NCI-H2107 treated with DMSO at 0.1 percent for 48 hours (cell line): ENCODE measurements around the gene BASP1.
"Not testable (repeated sequence)": the region's sequence is repeated elsewhere in the genome, so short reads cannot be mapped to it uniquely, and the experiment has no call there.

ENCODE experiments used
- DNase-seq: peaks from one replicate; lab custom pipeline; 2025; ENCODE audit not compliant: unreplicated experiment; lab: John Stamatoyannopoulos, UW

Gene BASP1

DNA sequence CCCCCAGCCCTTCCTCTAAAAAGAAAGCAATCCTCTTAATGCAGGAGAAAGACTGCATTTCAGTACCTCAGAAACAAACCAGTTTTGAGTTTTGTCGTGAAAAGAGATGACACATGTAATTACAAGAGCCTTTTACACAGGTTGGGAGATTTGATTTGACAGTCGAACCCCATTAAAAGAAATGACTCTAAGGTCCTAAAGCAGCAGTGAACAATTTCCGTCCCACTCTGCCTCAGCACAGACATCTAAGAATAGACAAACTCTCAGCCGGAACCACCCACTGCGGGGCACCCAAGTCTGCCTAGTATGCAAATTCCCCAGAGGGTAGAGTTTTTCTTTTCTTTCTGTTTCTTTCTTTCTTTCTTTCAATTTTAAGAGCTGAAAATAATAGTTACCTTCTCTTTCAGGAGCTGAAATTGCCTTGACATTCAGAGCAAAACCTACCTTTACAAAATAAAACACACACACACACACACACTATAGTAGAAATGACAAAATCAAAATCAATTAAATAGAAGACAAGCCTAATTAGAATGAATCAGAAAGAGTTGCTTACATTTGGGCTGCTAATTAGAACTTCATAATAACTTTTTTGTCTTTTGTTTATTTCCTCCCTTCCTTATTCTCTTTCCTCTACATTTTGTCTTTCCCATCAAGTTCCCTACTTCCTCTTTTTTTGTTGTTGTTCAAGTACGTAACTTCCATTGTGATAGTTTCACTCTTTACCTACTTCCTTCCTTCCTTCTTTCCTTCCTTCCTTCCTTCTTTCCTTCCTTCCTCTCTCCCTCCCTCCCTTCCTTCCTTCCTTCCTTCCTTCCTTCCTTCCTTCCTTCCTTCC, 65.1 kb downstream of the BASP1 start:
- DNase-seq, result no peak

DNA sequence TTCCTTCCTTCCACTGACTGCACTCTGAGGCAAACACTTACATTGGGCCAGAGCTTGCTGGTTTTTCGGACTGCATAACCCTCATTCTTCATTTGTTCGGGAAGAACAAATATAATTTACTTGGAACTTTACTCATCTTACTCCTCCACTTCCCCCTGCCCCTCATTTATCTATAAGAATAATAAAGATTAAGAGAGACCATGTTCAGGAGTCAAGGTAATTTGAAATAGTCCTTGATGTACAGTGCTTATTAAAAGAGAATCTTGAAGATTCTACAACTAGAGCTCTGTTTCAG, 65.6 kb downstream of the BASP1 start:
- DNase-seq, result no peak

DNA sequence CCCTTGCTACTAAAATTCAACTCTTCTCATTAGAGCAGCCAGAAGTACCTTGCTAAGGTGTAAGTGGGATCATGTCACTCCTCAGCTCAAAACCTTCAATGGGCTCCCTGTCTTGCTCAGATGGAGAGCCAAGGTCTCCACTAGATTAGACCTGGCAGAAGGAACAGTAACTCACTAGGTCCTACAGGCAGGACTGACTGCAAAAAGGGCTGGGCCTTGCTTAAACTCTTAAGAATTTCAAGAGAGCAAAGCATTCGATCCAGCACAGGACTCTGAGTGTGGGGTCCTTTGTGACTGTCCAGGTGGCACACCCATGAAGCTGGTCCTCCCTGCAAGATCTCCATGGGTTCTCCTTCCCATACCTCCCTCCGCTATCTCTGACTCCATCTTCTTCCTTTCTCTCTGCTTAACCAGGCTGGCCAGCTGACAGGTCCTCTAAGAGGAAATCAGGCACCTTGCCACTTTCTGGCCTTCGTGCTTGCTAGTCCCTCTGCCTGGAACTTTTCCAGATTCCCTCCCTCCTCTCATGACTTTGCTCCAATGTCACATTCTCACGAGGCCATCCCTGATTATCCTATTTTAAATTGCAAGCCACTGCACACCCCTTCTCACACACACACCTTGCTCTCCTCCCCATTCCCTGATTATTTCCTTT, 70.2 kb downstream of the BASP1 start:
- DNase-seq, result no peak

DNA sequence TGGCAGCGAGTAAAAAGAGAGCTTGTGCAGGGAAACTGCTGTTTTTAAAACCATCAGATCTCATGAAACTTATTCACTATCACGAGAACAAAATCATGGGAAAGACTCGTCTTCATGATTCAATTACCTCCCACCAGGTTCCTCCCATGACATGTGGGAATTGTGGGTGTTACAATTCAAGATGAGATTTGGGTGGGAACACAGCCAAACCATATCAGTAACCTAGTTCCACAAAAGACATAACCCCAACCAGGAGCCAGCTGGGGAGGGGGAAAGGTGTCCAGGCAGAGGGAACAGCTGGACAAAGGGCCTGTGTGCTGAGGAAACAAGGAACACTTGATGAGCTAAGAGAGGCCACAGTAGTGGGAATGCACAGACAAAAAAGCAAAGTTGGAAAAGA, 71.1 kb downstream of the BASP1 start:
- DNase-seq, result no peak

DNA sequence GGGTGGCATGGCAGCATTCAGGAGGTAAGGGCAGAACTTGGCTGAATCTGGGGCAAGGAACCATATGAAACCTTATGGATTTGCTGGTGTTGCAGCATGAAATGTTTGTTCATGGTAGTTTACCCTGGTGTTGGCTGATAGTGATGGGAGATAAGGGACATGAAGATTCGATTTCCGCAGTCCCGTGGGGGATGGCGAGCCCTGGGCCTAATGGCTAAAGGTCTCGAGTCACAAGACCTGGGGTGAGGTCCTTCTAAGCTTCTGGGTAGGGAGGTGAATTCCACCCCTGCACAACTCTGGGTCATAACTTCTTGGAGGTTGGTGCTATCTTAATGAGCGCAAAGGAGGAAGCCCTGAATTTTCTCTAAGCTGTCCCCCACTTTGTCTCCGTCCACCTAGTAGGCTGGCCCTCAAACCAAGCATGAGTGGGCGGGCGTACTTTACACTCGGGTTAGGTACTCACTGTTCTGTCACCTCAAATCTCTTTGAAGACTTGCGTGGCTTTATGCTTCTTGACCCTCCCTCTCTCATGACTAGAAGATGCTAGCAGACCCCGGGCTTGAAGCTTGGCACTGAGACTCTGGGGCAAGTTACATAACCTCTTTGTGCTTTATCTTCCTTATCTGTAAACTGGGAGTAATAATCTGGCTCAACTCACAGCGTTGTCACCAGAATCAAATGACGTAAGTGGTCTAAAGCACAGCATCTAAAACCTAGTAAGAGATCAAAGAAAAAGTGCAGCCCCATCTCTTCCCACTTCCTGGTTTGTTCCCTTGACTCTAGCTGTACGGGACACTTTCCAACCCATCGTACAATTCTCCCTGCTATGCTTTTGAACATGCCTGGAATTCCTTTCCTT, 72.5 kb downstream of the BASP1 start:
- DNase-seq, result no peak

DNA sequence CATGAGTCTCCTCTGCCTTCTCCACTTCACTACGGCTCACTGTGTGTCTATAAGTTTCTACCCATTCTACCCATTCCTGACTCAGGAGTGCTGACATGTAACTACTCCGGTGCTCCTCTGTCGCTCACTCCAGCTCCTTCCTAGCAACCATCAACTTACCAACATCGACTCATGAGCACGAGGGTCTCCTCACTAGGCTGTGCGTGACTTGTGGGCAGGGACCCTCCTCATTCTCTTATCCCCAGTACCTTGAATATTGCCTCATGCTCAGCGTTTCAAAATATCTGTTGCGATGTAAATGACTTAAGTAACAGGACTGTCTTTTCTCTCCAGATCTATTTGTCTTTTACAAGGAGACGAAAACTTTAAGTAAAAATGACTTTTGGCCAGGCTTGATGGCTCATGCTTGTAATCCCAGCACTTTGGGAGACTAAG, 73.1 kb downstream of the BASP1 start:
- DNase-seq, result no peak

DNA sequence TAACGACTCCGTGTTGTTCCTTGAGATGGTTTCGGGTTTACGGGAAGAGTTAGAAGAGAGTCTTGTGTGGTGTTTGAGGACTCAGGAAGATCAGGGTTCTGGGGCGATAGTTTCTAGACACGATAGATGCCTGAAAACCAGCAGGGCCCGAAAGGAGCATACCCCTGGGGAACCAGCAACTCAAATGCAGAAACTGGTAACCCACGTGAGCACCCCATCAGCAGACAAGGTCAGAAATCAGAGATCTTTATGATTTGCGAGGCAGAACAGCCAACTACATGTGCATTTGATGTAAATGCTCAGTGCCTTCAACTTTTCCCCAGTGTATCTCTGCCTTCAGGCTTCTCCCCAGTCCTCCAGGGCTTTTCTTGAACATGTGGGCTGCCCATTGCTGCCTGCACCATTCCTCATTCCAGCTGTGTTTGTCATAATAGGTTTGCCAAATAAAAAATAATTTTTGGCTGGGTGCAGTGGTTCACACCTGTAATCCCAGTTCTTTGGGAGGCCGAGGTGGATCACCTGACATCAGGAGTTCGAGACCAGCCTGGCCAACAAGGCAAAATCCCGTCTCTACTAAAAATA, 75.1 kb downstream of the BASP1 start:
- DNase-seq, result no peak

DNA sequence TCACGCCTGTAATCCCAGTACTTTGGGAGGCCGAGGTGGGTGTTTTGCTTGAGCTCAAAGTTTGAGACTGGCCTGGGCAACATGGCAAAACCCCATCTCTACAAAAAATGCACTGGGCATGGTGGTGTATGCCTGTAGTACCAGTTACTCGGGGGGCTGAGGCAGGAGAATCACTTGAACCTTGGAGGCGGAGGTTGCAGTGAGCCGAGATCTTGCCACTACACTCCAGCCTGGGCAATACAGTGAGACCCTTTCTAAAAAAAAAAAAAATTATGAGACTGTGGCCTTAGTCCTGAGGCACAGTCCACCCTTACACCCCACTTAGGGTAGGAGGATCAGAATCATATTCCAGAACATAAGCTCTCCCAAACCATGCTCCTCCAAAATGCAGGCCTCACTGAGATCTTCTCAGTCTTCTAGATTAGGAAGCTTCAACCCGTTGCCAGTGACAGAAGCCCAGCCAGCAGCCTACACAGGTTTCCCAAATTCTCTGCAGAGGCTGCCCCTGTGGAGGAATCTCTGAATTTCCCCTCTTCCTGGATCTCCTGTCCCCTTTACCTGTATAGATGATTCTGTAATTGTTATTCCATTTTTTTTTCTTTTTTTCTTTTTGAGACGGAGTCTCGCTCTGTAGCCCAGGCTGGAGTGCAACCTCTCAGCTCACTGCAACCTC, 77.3 kb downstream of the BASP1 start:
- no peak for DNase-seq

DNA sequence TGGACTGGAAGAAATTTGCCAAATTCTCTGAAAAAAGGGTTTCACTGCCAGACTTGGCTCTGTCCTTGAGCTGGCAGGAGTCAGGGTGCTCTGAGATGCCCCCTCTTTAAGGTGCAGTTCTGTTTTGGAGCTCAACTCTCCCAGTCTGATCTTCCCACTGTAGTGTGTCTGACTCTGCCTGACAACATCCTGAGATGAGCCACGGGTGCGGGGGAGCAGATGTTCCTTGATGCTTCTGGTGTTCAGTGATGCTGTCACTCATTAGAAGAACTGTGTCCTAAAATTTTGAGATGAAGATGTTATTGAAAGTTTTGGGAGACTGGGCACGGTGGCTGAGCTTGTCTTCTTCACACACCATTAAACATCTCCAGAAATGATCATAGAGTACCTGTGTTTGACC, 78.2 kb downstream of the BASP1 start:
- DNase-seq, result no peak

DNA sequence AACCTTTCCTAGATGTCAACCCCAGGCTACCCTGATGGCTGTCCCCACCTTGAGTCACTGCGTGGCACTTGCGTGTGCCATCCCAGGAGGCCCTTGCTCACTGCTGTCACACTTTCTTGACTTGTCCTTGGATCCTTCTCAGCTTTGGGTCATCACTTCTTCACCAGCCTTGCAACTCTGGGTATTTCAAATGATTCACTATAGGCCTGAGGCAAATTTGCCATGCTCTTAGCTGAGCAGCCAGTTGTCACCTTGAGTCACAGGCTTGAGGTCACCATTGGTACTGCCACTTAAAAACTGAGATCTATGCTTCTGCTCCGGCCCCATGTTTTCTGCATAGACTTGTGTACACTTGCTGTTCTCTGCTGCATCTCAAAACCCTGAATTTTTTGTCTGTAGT, 84.7 kb downstream of the BASP1 start:
- no peak for DNase-seq

DNA sequence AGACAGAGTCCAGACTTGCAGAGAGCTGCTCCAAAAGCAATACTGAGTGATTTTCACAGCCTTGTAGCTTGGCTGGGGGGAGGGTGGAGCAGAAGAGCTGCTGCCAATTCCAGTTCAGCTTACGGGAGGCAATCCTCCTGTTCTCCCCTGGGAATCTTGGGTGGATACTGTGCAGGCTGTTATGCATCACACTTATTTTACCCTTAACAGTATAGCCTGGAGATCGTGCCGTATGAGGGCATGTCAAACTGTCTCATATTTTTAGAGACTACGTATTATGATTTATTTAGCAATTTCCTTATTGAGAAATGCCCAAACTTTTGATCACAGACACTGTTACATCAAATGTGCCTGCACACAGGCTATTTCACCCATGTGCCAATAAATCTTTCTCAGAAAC, 85.2 kb downstream of the BASP1 start:
- peak; percentile 49 for DNase-seq

DNA sequence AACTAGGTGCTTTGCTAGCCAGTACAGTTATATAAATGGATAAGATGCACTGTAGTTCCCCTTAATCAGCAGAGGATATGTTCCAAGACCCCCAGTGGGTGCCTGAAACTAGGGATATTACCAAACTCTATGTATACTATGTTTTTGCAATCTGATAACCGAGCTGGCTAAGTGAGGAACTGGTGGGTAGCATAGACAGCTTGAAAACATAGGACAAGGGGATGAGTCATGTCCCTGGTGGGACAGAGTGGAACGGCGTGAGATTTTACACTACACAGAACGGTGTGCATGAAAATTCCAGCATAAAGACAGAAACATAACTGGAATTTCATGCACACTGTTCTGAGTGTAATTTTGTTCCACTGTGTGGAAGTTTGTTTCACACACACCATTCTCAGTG, 86.9 kb downstream of the BASP1 start:
- DNase-seq, result no peak

DNA sequence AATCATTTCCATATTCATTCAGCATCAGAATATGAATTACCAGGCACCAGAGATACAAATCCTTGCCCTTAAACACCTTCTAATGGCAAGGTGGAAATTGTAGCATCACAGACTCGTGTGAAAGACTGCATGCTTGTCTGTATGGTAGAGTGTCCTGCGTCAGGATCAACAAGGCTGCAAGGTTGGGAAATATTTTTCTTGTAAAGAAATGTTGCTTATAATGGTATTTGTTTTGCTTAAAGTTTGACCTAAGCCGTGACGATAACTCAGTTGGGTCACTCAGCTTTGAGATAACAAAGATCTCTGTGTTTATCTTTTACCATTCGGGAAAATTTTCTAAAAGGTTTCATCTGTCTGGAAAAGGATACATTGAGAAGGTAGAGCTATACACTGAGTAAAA, 87.6 kb downstream of the BASP1 start:
- DNase-seq, result no peak

DNA sequence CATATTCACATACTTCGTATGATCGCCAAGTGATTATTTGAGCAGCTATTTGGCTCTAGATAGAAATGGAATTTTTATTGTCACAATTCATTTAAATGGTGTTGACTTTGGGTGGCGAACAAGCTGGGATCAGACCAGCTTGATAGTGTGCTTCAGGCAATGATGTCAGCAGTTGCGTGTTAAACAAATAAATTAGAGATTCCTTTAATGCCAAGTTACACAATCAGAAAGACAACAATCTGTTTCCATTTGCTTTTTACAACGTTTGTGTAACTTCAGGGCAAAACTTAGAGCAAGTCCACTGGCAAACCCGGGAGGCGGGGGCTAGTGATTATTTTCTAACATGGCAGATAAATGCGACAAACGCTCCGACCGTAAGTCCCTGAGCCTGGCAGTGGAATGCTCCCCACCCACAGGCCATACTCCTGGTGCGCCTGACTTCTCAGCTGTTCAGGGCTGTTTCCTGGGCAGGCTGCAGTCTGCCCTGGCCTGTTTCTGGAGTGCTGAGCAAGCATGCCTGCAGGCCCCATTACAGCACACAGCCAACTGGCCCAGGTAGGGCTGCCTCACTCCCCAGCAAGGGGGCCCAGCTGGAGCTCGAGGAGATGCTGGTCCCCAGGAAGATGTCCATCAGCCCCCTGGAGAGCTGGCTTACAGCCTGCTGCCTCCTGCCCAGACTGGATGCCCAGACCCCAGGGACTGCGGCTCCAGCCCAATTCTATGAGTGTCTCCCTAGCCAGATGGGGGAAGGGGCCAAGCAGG, 88.7 kb downstream of the BASP1 start:
- DNase-seq, result no peak

DNA sequence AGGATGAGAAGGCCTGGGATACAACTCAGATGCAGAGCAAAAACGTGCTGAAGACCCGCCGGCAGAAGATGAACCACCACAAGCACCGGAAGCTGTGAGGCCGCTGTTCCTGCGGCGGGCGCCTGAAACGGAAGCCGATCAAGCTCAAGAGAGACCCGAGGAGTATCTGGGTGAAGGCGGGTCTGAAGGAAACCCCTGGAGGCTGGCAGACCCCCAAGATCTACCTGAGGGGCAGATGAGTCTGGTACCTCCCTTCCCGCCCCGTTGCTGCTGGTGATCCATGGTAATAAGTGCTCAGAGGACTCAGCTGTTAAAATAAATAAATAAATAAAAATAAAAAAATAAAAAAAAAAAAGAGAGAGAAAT, 89.3 kb downstream of the BASP1 start:
- no peak for DNase-seq

DNA sequence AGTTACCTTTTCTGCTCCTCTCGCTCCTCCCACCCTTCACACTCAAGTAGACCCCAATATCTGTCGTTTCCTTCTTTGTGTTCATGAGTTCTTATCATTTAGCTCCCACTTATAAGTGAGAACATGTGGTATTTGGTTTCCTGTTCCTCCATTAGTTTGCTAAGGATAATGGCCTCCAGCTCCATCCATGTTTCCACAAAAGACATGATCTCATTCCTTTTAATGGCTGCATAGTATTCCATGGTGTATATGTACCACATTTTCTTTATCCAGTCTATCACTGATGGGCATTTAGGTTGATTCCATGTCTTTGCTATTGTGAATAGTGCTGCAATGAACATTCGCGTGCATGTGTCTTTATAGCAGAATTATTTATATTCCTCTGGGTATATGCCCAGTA, 90.0 kb downstream of the BASP1 start:
- not testable (repeated sequence) for DNase-seq

DNA sequence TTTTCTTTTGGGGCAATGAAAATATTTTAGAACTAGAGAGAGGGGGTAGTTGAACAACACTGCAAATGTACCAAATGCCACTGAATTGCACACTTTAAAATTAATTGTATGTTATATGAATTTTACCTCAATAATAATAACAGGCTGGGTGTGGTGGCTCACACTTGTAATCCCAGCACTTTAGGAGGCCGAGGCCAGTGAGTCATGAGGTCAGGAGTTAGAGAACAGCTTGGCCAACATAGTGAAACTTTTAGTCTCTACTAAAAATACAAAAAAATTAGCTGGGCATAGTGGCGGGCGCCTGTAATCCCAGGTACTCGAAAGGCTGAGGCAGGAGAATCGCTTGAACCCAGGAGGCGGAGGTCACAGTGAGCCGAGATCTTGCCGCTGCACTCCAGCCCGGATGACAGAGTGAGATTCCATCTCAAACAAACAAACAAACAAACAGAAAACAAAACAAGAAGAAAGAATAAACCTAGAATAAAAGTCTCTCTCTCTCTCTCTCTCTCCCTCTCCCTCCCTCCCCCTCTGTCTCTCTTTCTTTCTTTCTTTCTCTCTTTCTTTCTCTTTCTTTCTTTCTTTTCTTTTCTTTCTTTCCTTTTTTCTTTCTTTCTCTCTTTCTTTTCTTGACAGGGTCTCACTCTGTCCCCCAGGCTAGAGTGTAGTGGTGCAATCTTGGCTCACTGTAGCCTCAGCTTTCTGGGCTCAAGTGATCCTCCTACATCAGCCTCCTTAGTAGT, 91.1 kb downstream of the BASP1 start:
- DNase-seq, result no peak

DNA sequence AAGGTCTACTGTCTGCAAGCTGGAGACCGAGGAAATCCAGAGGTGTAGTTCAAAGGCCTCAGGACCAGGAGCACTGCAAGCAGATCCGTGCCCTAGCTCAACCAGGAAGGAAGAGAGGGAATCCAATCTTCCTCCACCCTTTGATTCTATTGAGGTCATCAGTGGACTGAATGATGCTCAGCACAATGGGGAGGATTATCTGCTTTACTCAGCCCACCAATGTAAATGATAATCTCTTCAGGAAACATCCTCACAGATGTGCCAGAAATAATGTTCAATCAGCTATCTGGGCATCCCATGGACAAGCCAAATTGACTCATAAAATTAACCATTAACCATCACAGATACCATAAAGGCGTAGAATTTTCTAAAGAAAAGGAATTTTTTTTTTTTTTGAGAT, 92.0 kb downstream of the BASP1 start:
- no peak for DNase-seq

DNA sequence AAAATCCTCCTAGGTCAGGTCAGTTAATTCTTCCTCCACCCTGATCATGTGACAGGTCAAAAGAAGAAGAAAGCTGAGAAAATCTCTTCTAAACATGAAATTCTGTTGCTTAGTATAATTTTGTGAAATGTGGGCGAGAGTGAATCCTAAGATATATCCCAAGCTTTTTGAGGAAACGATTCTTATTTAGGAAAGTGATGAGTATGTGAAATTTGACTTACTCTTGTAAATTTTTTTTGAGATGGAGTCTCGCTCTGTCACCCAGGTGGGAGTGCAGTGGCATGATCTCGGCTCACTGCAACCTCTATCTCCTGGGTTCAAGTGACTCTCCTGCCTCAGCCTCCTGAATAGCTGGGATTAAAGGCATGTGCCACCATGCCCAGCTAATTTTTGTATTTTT, 93.1 kb downstream of the BASP1 start:
- not testable (repeated sequence) for DNase-seq

DNA sequence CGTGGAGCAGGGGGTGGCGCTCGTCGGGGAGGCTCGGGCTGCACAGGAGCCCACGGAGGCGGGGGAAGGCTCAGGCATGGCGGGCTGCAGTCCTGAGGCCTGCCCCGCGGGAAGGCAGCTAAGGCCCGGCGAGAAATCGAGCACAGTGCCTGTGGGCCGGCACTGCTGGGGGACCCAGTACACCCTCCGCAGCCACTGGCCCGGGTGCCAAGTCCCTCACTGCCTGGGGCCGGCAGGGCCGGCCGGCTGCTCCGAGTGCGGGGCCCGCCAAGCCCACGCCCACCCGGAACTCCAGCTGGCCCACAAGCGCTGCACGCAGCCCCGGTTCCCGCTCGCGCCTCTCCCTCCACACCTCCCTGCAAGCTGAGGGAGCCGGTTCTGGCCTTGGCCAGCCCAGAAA, 94.4 kb downstream of the BASP1 start:
- not testable (repeated sequence) for DNase-seq
